A673 (cell line): Measurements from ENCODE around the gene REEP6. TPM values are rescaled to one million over a fixed set of nuclear protein-coding genes. Genes with fewer than 3 reads are reported as not detected.

Source experiments
- BruUV-seq: library from RNA; stranded (reverse); fragments of 400-500 nt; replicated peaks from 2 replicates; lab custom pipeline; 2021; lab: Mats Ljungman, UMichigan
- CTCF ChIA-PET: fragments of 300-600 bp; sonication (Branson Sonifier 250); formaldehyde crosslinking; loops from one replicate; lab custom pipeline; 2022; ENCODE audit warnings: antibody characterized with exemption; lab: Charles Lee
- POLR2A ChIA-PET: fragments of 300-600 bp; sonication (Branson Sonifier 250); formaldehyde crosslinking; loops from one replicate; lab custom pipeline; 2022; ENCODE audit warnings: antibody characterized with exemption; ENCODE audit not compliant: low non-redundant PET; lab: Charles Lee
- DNase-seq: peaks from one replicate; pipeline ENCODE4 v3.0.0-alpha.2; 2015; ENCODE audit warnings: low spot score
- H3K27ac ChIP-seq: fragments of 200-600 bp; sonication (generic); 2 replicates; pipeline ENCODE4 v1.5.1; 2016; ENCODE audit warnings: mixed run types, low read depth, mild to moderate bottlenecking, mixed read lengths, antibody characterized with exemption, low read length; ENCODE audit not compliant: poor library complexity, severe bottlenecking
- H3K27me3 ChIP-seq: fragments of 200-600 bp; sonication (generic); replicated peaks from 2 replicates; pipeline ENCODE4 v1.6.1; 2017; ENCODE audit warnings: mixed run types, low read depth, mild to moderate bottlenecking, mixed read lengths, antibody characterized with exemption, low read length; ENCODE audit not compliant: insufficient read depth, poor library complexity
- H3K36me3 ChIP-seq: fragments of 200-600 bp; sonication (generic); 2 replicates; pipeline ENCODE4 v1.6.1; 2016; ENCODE audit warnings: mixed run types, mild to moderate bottlenecking, mixed read lengths, antibody characterized with exemption, low read length; ENCODE audit not compliant: insufficient read depth, poor library complexity, severe bottlenecking
- H3K4me1 ChIP-seq: fragments of 200-600 bp; sonication (generic); 2 replicates; pipeline ENCODE4 v1.6.1; 2017; ENCODE audit warnings: mixed run types, mild to moderate bottlenecking, mixed read lengths, antibody characterized with exemption, low read length; ENCODE audit not compliant: insufficient read depth, poor library complexity, severe bottlenecking
- H3K4me3 ChIP-seq: fragments of 200-600 bp; sonication (generic); 2 replicates; pipeline ENCODE4 v1.5.1; 2016; ENCODE audit warnings: low read depth, mixed run types, mild to moderate bottlenecking, mixed read lengths, low read length; ENCODE audit not compliant: poor library complexity, severe bottlenecking
- H3K9me3 ChIP-seq: fragments of 200-600 bp; sonication (generic); 2 replicates; pipeline ENCODE4 v1.6.1; 2016; ENCODE audit warnings: mixed run types, low read depth, mild to moderate bottlenecking, mixed read lengths, antibody characterized with exemption, low read length; ENCODE audit not compliant: poor library complexity, severe bottlenecking
- CTCF ChIP-seq: fragments of 300-800, 200-600 bp; sonication (generic); conservative IDR thresholded peaks from 2 replicates; pipeline ENCODE4 v1.5.1; 2017; ENCODE audit warnings: low read depth, mild to moderate bottlenecking, antibody characterized with exemption, low read length, moderate library complexity, mixed read lengths
- EZH2 ChIP-seq: fragments of 200-600 bp; sonication (generic); IDR thresholded peaks from 2 replicates; pipeline ENCODE4 v1.6.1; 2017; ENCODE audit warnings: borderline replicate concordance, low read depth, mild to moderate bottlenecking, mixed read lengths, antibody characterized with exemption, low read length; ENCODE audit not compliant: poor library complexity, severe bottlenecking
- intact Hi-C: fragments of 100-400 bp; cut with micrococcal nuclease; formaldehyde crosslinking; loops from one replicate; pipeline ENCODE4 v1.10.0; 2022; ENCODE audit not compliant: unreplicated experiment
- total RNA-seq: library from RNA; stranded (reverse); gene quantifications from 2 replicates; pipeline ENCODE4 v1.2.3, GENCODE V29; 2021

The REEP6 gene
- total RNA-seq, 1 experiment from 2014 or later: 4.7 TPM

- Histone ChIP-seq H3K27ac (no peak within 1 kb of the TSS), H3K4me1 (peaks cover 4% of the 10 kb centered on the region), H3K27me3 (peaks cover 28% of the 10 kb centered on the region), H3K36me3 (no peaks in the 10 kb centered on the region), H3K9me3 (no peaks in the 10 kb centered on the region), H3K4me3 (peak within 1 kb of the TSS; percentile 26)
- intact Hi-C loops: no loop called here
- ChIA-PET POLR2A (interaction anchor here (0.6 kb wide), 1 partner anchor 84 kb away, joined by 4 read pairs; no protein-coding TSS in a partner anchor), CTCF (no interaction called here)
- TF ChIP-seq EZH2: no peak
- TF ChIP-seq CTCF: no peak
- no peak for DNase-seq
- no TSS peak for BruUV-seq
These were observed 32.7 kb downstream of the REEP6 start, which contains the start of gene PLK5 for GRCh38 chr19:1523412-1524286. PLK5 (plus strand) TSS chr19:1524077; CDS start chr19:1526997, 2,920 bp downstream.

- Histone ChIP-seq H3K4me1 (peaks cover 4% of the 10 kb centered on the region), H3K9me3 (no peaks in the 10 kb centered on the region), H3K4me3 (peak overlapping the region; percentile 26), H3K27me3 (peaks cover 28% of the 10 kb centered on the region), H3K27ac (no peak overlapping the region), H3K36me3 (no peaks in the 10 kb centered on the region)
- ChIA-PET CTCF (no interaction called here), POLR2A (interaction anchor here (0.6 kb wide), 1 partner anchor 83 kb away, joined by 4 read pairs; no protein-coding TSS in a partner anchor)
- BruUV-seq: no TSS peak
- intact Hi-C loops: no loop called here
- TF ChIP-seq EZH2 (peak; percentile 58), CTCF (no peak)
- no peak for DNase-seq
These were observed 33.4 kb downstream of the REEP6 start for GRCh38 chr19:1524287-1524971.

GRCh38 chr19:1524972-1525325, 34.0 kb downstream of the REEP6 start:
- ChIA-PET POLR2A (no interaction called here), CTCF (no interaction called here)
- Histone ChIP-seq H3K4me1 (peaks cover 4% of the 10 kb centered on the region), H3K4me3 (no peak overlapping the region), H3K27ac (no peak overlapping the region), H3K27me3 (peaks cover 28% of the 10 kb centered on the region), H3K36me3 (no peaks in the 10 kb centered on the region), H3K9me3 (no peaks in the 10 kb centered on the region)
- DNase-seq: no peak
- intact Hi-C loops: no loop called here
- no peak for TF ChIP-seq CTCF
- no peak for TF ChIP-seq EZH2
- no TSS peak for BruUV-seq
